ENCODE data around the gene ZEB2. TPM values are rescaled to one million over a fixed set of nuclear protein-coding genes. Genes with fewer than 3 reads are reported as not detected.

ZEB2 gene
- total RNA-seq, 1 donor from 2014 or later, result 88.5 TPM

GRCh38 chr2:144496977-144497598 is 22.8 kb downstream of the ZEB2 start:
- Mint-ChIP-seq H3K27ac (no peak overlapping the region), H3K9me3 (peaks cover 8% of the 10 kb centered on the region), H3K27me3 (peaks cover 36% of the 10 kb centered on the region), H3K4me1 (ENCODE audit: unreplicated experiment) (peaks cover 32% of the 10 kb centered on the region), H3K36me3 (peaks cover 23% of the 10 kb centered on the region), H3K4me3 (no peak overlapping the region)
- TF ChIP-seq, protein P1, sequence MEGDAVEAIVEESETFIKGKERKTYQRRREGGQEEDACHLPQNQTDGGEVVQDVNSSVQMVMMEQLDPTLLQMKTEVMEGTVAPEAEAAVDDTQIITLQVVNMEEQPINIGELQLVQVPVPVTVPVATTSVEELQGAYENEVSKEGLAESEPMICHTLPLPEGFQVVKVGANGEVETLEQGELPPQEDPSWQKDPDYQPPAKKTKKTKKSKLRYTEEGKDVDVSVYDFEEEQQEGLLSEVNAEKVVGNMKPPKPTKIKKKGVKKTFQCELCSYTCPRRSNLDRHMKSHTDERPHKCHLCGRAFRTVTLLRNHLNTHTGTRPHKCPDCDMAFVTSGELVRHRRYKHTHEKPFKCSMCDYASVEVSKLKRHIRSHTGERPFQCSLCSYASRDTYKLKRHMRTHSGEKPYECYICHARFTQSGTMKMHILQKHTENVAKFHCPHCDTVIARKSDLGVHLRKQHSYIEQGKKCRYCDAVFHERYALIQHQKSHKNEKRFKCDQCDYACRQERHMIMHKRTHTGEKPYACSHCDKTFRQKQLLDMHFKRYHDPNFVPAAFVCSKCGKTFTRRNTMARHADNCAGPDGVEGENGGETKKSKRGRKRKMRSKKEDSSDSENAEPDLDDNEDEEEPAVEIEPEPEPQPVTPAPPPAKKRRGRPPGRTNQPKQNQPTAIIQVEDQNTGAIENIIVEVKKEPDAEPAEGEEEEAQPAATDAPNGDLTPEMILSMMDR (conservative IDR thresholded peaks at IDR 0.05), result no peak
- no peak for DNase-seq (ENCODE audit: extremely low spot score, unreplicated experiment)

- DNase-seq (ENCODE audit: extremely low spot score, unreplicated experiment), result no peak
- H3K36me3 Mint-ChIP-seq, result peaks cover 23% of the 10 kb centered on the region
- H3K4me1 Mint-ChIP-seq (ENCODE audit: unreplicated experiment), result peaks cover 27% of the 10 kb centered on the region
- peaks cover 8% of the 10 kb centered on the region for H3K9me3 Mint-ChIP-seq
- TF ChIP-seq, protein P1 (conservative IDR thresholded peaks at IDR 0.05), result no peak
- no peak overlapping the region for H3K27ac Mint-ChIP-seq
- no peak overlapping the region for H3K4me3 Mint-ChIP-seq
- peaks cover 36% of the 10 kb centered on the region for H3K27me3 Mint-ChIP-seq
Measured at GRCh38 chr2:144496092-144496976, 23.6 kb downstream of the ZEB2 start.

DNA sequence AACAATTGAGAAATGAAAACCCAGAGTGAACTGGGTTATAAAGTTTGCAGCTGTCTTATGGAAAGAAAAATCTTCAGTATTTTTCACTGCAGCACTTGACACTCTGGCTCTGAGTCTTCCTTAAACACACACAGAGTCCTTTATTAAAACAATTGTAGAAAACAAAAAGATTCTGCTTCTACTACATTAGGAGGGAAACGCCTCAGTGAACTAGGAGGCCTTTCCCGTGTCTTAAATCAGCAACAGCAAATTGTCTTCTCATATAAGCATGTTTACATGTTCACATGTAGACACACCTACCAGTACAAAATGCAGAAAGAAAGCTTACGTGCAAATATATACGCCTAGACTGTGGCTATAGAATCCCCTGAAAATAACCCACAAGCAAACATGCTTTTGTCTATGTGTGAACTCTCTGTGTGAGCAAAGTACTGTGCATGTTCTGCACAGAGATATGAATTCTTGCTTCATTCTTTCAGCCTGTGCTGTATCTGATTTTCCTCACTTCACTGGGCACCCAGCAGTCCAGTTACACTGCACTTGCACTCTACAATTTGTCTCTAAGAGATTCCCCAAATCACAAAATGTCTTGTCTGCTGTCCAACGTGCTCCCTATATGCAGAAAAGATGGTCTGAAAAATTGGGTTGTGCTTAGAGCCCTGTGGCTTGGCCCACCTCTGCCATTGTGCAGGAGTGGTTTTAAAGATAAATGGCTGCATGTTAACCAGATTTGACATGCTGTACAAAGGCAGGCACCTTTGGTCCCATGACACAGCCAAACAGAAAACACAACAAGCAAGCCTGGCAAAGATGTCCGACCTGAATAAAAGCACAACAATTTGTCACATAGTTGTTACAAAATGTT is 24.5 kb downstream of the ZEB2 start:
- no peak for DNase-seq (ENCODE audit: extremely low spot score, unreplicated experiment)
- H3K4me1 Mint-ChIP-seq (ENCODE audit: unreplicated experiment), result peaks cover 27% of the 10 kb centered on the region
- H3K36me3 Mint-ChIP-seq, result peaks cover 19% of the 10 kb centered on the region
- TF ChIP-seq, protein P1 (conservative IDR thresholded peaks at IDR 0.05), result no peak
- H3K9me3 Mint-ChIP-seq, result peaks cover 8% of the 10 kb centered on the region
- peaks cover 32% of the 10 kb centered on the region for H3K27me3 Mint-ChIP-seq
- no peak overlapping the region for H3K27ac Mint-ChIP-seq
- no peak overlapping the region for H3K4me3 Mint-ChIP-seq

DNA sequence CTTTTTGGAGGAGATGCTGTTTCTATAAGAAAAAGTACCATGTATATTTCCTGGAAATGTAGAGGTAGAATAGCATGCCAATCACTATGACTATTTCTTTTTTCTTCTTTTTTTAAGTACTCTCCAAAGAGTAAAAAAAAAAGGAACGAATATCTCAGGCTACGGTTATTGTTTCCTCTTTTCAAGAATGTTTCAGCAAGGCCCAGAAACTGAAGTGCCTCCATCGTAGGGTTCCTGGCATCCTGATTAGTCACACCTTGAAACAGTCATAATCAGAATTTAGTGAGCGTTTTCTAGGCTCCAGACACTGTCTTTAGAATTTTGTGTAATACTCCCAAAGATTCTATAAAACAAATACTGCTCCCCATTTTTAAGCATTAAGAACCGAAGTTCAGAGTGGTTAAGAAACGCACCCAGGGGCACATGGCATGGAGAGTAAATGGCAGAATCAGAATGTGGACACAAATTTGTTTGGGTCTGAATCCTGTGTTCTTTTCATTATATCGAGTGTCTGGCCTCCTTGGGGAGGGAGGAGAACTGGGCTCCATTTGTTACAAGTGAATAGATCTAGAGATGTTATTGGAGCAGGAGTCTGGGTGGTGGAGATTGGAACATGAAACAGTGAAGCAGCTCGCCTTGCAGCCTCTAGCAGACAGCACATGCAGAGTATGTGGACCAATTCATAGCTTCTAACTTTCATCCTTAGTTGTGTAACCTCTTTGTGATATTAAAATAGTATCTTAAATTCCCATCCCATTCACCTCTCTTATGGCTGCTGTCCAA is 26.7 kb downstream of the ZEB2 start:
- Mint-ChIP-seq H3K27ac (no peak overlapping the region), H3K27me3 (peaks cover 38% of the 10 kb centered on the region), H3K4me3 (no peak overlapping the region), H3K9me3 (peaks cover 8% of the 10 kb centered on the region), H3K4me1 (ENCODE audit: unreplicated experiment) (peaks cover 28% of the 10 kb centered on the region), H3K36me3 (peaks cover 17% of the 10 kb centered on the region)
- TF ChIP-seq, protein P1 (conservative IDR thresholded peaks at IDR 0.05), result no peak
- DNase-seq (ENCODE audit: extremely low spot score, unreplicated experiment), result no peak

GRCh38 chr2:144490857-144491256 is 29.1 kb downstream of the ZEB2 start:
- H3K4me3 Mint-ChIP-seq, result no peak overlapping the region
- DNase-seq (ENCODE audit: extremely low spot score, unreplicated experiment), result no peak
- peaks cover 43% of the 10 kb centered on the region for H3K27me3 Mint-ChIP-seq
- H3K9me3 Mint-ChIP-seq, result peaks cover 8% of the 10 kb centered on the region
- H3K27ac Mint-ChIP-seq, result no peak overlapping the region
- H3K36me3 Mint-ChIP-seq, result peaks cover 15% of the 10 kb centered on the region
- TF ChIP-seq, protein P1 (conservative IDR thresholded peaks at IDR 0.05), result no peak
- H3K4me1 Mint-ChIP-seq (ENCODE audit: unreplicated experiment), result peaks cover 19% of the 10 kb centered on the region

Data from type B pancreatic cell (in vitro differentiated cells).